Neuronal stem cell (in vitro differentiated cells): ENCODE data around the gene SHQ1.
A peak's percentile ranks its signal among the peaks of the same experiment; 100 is the strongest.
"Not testable (repeated sequence)": the region's sequence is repeated elsewhere in the genome, so short reads cannot be mapped to it uniquely, and the experiment has no call there.

Source experiments
- DNase-seq: peaks from one replicate; pipeline ENCODE4 v3.0.0-alpha.2; 2013; ENCODE audit warnings: low spot score
- H2AFZ ChIP-seq: one replicate; pipeline ENCODE4 v1.6.1; 2013; ENCODE audit warnings: mild to moderate bottlenecking, low read length, inconsistent platforms
- H2AK5ac ChIP-seq: 2 replicates; pipeline ENCODE4 v1.6.1; 2013; ENCODE audit warnings: low read depth, mild to moderate bottlenecking, inconsistent platforms, low read length, moderate library complexity, mixed read lengths
- H2BK120ac ChIP-seq: 2 replicates; pipeline ENCODE4 v1.6.1; 2013; ENCODE audit warnings: low read depth, mild to moderate bottlenecking, inconsistent platforms, low read length, moderate library complexity, mixed read lengths
- H2BK12ac ChIP-seq: one replicate; pipeline ENCODE4 v1.6.1; 2013; ENCODE audit warnings: low read length, inconsistent platforms
- H2BK15ac ChIP-seq: 2 replicates; pipeline ENCODE4 v1.6.1; 2013; ENCODE audit warnings: mild to moderate bottlenecking, low read length, inconsistent platforms, mixed read lengths
- H2BK5ac ChIP-seq: one replicate; pipeline ENCODE4 v1.6.1; 2013; ENCODE audit warnings: inconsistent platforms, mild to moderate bottlenecking, low read length, moderate library complexity
- H3K14ac ChIP-seq: one replicate; pipeline ENCODE4 v1.6.1; 2013; ENCODE audit warnings: low read length, inconsistent platforms
- H3K18ac ChIP-seq: 2 replicates; pipeline ENCODE4 v1.6.1; 2013; ENCODE audit warnings: low read length, inconsistent platforms
- H3K23ac ChIP-seq: 2 replicates; pipeline ENCODE4 v1.6.1; 2013; ENCODE audit warnings: low read depth, mild to moderate bottlenecking, mixed read lengths, low read length, inconsistent platforms; ENCODE audit not compliant: poor library complexity
- H3K27ac ChIP-seq: replicated peaks from 3 replicates; pipeline ENCODE4 v1.5.1; 2013; ENCODE audit warnings: low read length, inconsistent platforms
- H3K27me3 ChIP-seq, 3 experiments: 2 replicates each; pipeline ENCODE4 v1.6.1; 2013; ENCODE audit warnings: low read length in 3 of 3, mild to moderate bottlenecking in 2 of 3, inconsistent platforms in 1 of 3, low read depth in 1 of 3, mixed read lengths in 1 of 3, moderate library complexity in 1 of 3; ENCODE audit not compliant: control insufficient read depth in 3 of 3, insufficient read depth in 3 of 3
- H3K36me3 ChIP-seq, 2 donors: replicated peaks in 1 of 2; 2 replicates each; pipeline ENCODE4 v1.6.1; 2013; ENCODE audit warnings: low read length in 2 of 2; ENCODE audit not compliant: control insufficient read depth in 2 of 2, insufficient read depth in 2 of 2
- H3K4ac ChIP-seq: 2 replicates; pipeline ENCODE4 v1.6.1; 2013; ENCODE audit warnings: inconsistent platforms, mild to moderate bottlenecking, low read length, moderate library complexity
- H3K4me1 ChIP-seq, 2 donors: 1 replicate in 1 of 2; 2 replicates in 1 of 2; pipeline ENCODE4 v1.6.1; 2013; ENCODE audit warnings: low read length in 2 of 2, low read depth in 1 of 2; ENCODE audit not compliant: control insufficient read depth in 2 of 2, insufficient read depth in 1 of 2
- H3K4me2 ChIP-seq: one replicate; pipeline ENCODE4 v1.6.1; 2013; ENCODE audit warnings: mild to moderate bottlenecking, low read length, inconsistent platforms; ENCODE audit not compliant: insufficient read depth, poor library complexity, severe bottlenecking
- H3K4me3 ChIP-seq, 2 donors: 2 replicates each; pipeline ENCODE4 v1.5.1; 2013; ENCODE audit warnings: low read length in 2 of 2, mild to moderate bottlenecking in 2 of 2, inconsistent platforms in 1 of 2, moderate library complexity in 1 of 2
- H3K79me1 ChIP-seq: one replicate; pipeline ENCODE4 v1.6.1; 2013; ENCODE audit warnings: low read depth, mild to moderate bottlenecking, inconsistent platforms, low read length, moderate library complexity
- H3K9ac ChIP-seq: one replicate; pipeline ENCODE4 v1.6.1; 2013; ENCODE audit warnings: mild to moderate bottlenecking, low read depth, low read length, inconsistent platforms; ENCODE audit not compliant: poor library complexity
- H3K9me3 ChIP-seq, 2 donors: replicated peaks in 1 of 2; 2 replicates each; pipeline versions ENCODE3 to v1.6.1; 2013; ENCODE audit warnings: low read length in 2 of 2, mild to moderate bottlenecking in 2 of 2, inconsistent platforms in 1 of 2, low read depth in 1 of 2, mixed read lengths in 1 of 2, moderate library complexity in 1 of 2; ENCODE audit not compliant: control insufficient read depth in 2 of 2, insufficient read depth in 1 of 2
- H4K8ac ChIP-seq: one replicate; pipeline ENCODE4 v1.6.1; 2013; ENCODE audit warnings: low read depth, mild to moderate bottlenecking, inconsistent platforms, low read length, moderate library complexity
- H4K91ac ChIP-seq: one replicate; pipeline ENCODE4 v1.6.1; 2013; ENCODE audit warnings: low read length, low read depth, mild to moderate bottlenecking, inconsistent platforms; ENCODE audit not compliant: poor library complexity
- WGBS, 2 donors: extraction: QIAGEN DNeasy Blood & Tissue Kit; methylation state at CpG; one replicate each; pipeline ENCODE4 v1.1.7; 2013; ENCODE audit warnings: missing lambda C conversion rate in 2 of 2, mixed read lengths in 1 of 2; ENCODE audit not compliant: insufficient read length in 2 of 2, insufficient replicate concordance in 1 of 2; ENCODE audit errors: extremely low coverage in 2 of 2; 5-methylcytosine and 5-hydroxymethylcytosine counted together

The SHQ1 gene

GRCh38 chr3:72721683-72722381, 126.4 kb downstream of the SHQ1 start:
- Histone ChIP-seq H3K4me1 (peaks cover 7 to 8% of the 10 kb centered on the region in 2 donors), H3K14ac (no peak overlapping the region), H3K36me3 (no peaks in the 10 kb centered on the region), H2BK12ac (no peak overlapping the region), H3K18ac (no peak overlapping the region), H3K9me3 (no peaks in the 10 kb centered on the region), H2BK5ac (no peak overlapping the region), H3K23ac (no peak overlapping the region), H3K4ac (no peak overlapping the region), H4K8ac (no peak overlapping the region), H4K91ac (no peak overlapping the region), H3K9ac (no peak overlapping the region), H3K27me3 (peaks cover 0 to 21% (median 0%) of the 10 kb centered on the region in 3 experiments), H2BK120ac (no peak overlapping the region), H3K4me3 (no peak overlapping the region), H2BK15ac (no peak overlapping the region), H2AFZ (peak overlapping the region; percentile 56), H3K4me2 (no peak overlapping the region), H2AK5ac (no peak overlapping the region), H3K79me1 (no peaks in the 10 kb centered on the region), H3K27ac (no peak overlapping the region)
- no CpG with 5 or more reads among the region's 7 CpGs for WGBS, 2 donors
- no peak for DNase-seq

- Histone ChIP-seq H4K8ac (no peak overlapping the region), H3K18ac (no peak overlapping the region), H3K36me3 (no peaks in the 10 kb centered on the region), H2BK5ac (no peak overlapping the region), H2AFZ (no peak overlapping the region), H2BK12ac (no peak overlapping the region), H3K27ac (no peak overlapping the region), H3K4me2 (no peak overlapping the region), H2BK15ac (no peak overlapping the region), H2BK120ac (no peak overlapping the region), H3K9me3 (peaks cover 0 to 1% of the 10 kb centered on the region in 2 donors), H3K4ac (no peak overlapping the region), H3K14ac (no peak overlapping the region), H2AK5ac (no peak overlapping the region), H3K4me1 (peaks cover 7 to 8% of the 10 kb centered on the region in 2 donors), H3K79me1 (no peaks in the 10 kb centered on the region), H3K27me3 (peaks cover 0 to 21% (median 0%) of the 10 kb centered on the region in 3 experiments), H3K4me3 (no peak overlapping the region), H3K9ac (no peak overlapping the region), H3K23ac (no peak overlapping the region), H4K91ac (no peak overlapping the region)
- no CpG with 5 or more reads among the region's 2 CpGs for WGBS, 2 donors
- no peak for DNase-seq
Measured at GRCh38 chr3:72720566-72720965, 127.7 kb downstream of the SHQ1 start.

- Histone ChIP-seq H3K18ac (no peak overlapping the region), H4K8ac (no peak overlapping the region), H3K4me1 (peaks cover 7 to 8% of the 10 kb centered on the region in 2 donors), H2BK120ac (no peak overlapping the region), H3K9ac (no peak overlapping the region), H3K14ac (no peak overlapping the region), H3K4me2 (no peak overlapping the region), H2BK12ac (no peak overlapping the region), H3K27me3 (peaks cover 0 to 21% (median 0%) of the 10 kb centered on the region in 3 experiments), H4K91ac (no peak overlapping the region), H2BK15ac (no peak overlapping the region), H3K27ac (no peak overlapping the region), H3K4ac (no peak overlapping the region), H3K36me3 (no peaks in the 10 kb centered on the region), H2BK5ac (no peak overlapping the region), H3K23ac (no peak overlapping the region), H2AFZ (no peak overlapping the region), H3K9me3 (peaks cover 0 to 1% of the 10 kb centered on the region in 2 donors), H3K79me1 (no peaks in the 10 kb centered on the region), H3K4me3 (no peak overlapping the region), H2AK5ac (no peak overlapping the region)
- no peak for DNase-seq
Measured at GRCh38 chr3:72719137-72719536, 129.1 kb downstream of the SHQ1 start.

GRCh38 chr3:72714135-72714534, 134.1 kb downstream of the SHQ1 start:
- H3K79me1 ChIP-seq, H3K36me3 ChIP-seq: not testable (repeated sequence)

More at GRCh38 chr3:72714135-72714534, 134.1 kb downstream of the SHQ1 start:
- H4K91ac ChIP-seq, H3K4me3 ChIP-seq, H3K14ac ChIP-seq, DNase-seq, H4K8ac ChIP-seq, H2AK5ac ChIP-seq, H3K4me1 ChIP-seq, H3K4ac ChIP-seq, H2BK120ac ChIP-seq, H3K23ac ChIP-seq, H2AFZ ChIP-seq, H3K18ac ChIP-seq, H3K9ac ChIP-seq, H3K27ac ChIP-seq, H3K27me3 ChIP-seq, H2BK12ac ChIP-seq, H3K4me2 ChIP-seq, H2BK5ac ChIP-seq, H2BK15ac ChIP-seq, H3K9me3 ChIP-seq: not testable (repeated sequence)
- no CpG with 5 or more reads among the region's 3 CpGs for WGBS, 2 donors
